ENCODE results near the gene BTG3. TPM values are rescaled to one million over a fixed set of nuclear protein-coding genes. Genes with fewer than 3 reads are reported as not detected.

BTG3 gene
- total and polyA plus RNA-seq, 9 of the 15 experiments (the other 6 are each of a cell fraction or from before 2014, with no cell fraction given), result 11.7 to 43.0 (median 29.7) TPM

GRCh38 chr21:17611414-17612022 lies 1.2 kb downstream of the BTG3 start (continued):
- TF ChIP-seq ZNF668 (CRISPR knock-in tag; IDR thresholded peaks at IDR 0.05) (no peak), PATZ1 (CRISPR knock-in tag; IDR thresholded peaks at IDR 0.05; ENCODE audit: borderline replicate concordance) (no peak), HMGXB4 (CRISPR knock-in tag; IDR thresholded peaks at IDR 0.05) (no peak), DDX20 (tag; IDR thresholded peaks at IDR 0.05; ENCODE audit: low read depth) (no peak), ZNF133 (CRISPR knock-in tag; IDR thresholded peaks at IDR 0.05) (no peak), AFF4 (CRISPR knock-in tag; IDR thresholded peaks at IDR 0.05) (no peak), ZNF717 (CRISPR knock-in tag; IDR thresholded peaks at IDR 0.05) (no peak), HDAC8 (tag; IDR thresholded peaks at IDR 0.05) (no peak), SNAPC5 (CRISPR knock-in tag; IDR thresholded peaks at IDR 0.05) (no peak), KDM1A (IDR thresholded peaks at IDR 0.05) (no peak), AFF1 (IDR thresholded peaks at IDR 0.05; ENCODE audit: low read depth in 1 of 2, partially characterized antibody in 2 of 2) (peak in 1 of 2 experiments; percentile 55), ZNF174 (CRISPR knock-in tag; IDR thresholded peaks at IDR 0.05) (no peak)

Measured in K562 (cell line).